ENCODE measurements around the gene JARID2. TPM values are rescaled to one million over a fixed set of nuclear protein-coding genes. Genes with fewer than 3 reads are reported as not detected.

JARID2 gene
- total RNA-seq, 1 experiment from 2014 or later, result 6.0 TPM

DNA sequence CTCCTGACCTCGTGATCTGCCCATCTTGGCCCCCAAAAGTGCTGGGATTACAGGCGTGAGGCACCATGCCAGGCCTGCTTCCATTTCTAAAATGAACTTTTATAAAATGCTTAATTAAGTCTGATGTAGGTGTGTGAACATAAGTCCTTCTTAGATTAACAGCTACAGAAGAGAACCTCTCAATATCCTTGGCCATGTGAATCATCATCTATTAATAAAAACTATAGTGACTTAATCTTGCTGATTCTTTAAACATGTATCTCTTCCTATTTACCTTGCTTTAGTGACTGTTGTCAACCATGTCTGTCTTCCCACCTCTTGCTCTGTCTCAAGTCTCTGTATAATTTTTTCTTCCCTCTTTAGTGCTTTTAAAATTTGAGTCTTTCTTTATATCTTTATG lies 127.1 kb downstream of the JARID2 start:
- BruUV-seq (replicated peaks), result no TSS peak

DNA sequence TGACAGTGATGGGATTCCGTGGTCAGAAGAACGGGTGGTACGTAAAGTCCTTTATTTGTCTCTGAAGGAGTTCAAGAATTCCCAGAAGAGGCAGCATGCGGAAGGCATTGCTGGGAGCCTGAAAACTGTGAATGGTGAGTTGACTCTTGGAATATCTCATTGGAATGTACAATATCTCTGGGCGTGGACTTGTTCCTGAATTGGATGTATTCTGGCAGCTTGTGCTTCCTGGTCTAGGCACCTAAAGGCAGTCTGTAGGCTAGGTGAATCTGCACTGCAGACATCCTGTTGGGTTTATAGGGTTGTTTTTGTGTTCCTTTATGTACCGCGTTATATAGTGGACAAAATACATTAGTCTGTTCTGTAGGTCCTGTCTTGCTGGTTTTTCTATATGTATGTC lies 128.2 kb downstream of the JARID2 start:
- H3K4me3 ChIP-seq (ENCODE audit: low read depth in 2 of 2, low read length in 2 of 2), result no peak overlapping the region
- no peaks in the 10 kb centered on the region for H3K4me1 ChIP-seq (ENCODE audit: control insufficient read depth, insufficient read depth, low read length)
- CTCF ChIA-PET, result no interaction called here
- H3K36me3 ChIP-seq (ENCODE audit: control insufficient read depth, insufficient read depth, low read length), result no peaks in the 10 kb centered on the region
- no peak overlapping the region for H3K27ac ChIP-seq (ENCODE audit: low read length)
- no peak for DNase-seq (ENCODE audit: low read depth, low spot score)
- no peaks in the 10 kb centered on the region for H3K9me3 ChIP-seq (ENCODE audit: control insufficient read depth, insufficient read depth, low read depth, low read length)
- intact Hi-C loops (cut with micrococcal nuclease; ENCODE audit: unreplicated experiment), result no loop called here
- no peaks in the 10 kb centered on the region for H3K27me3 ChIP-seq (ENCODE audit: control insufficient read depth, insufficient read depth, low read length)
- POLR2A ChIA-PET, result no interaction called here
- ATAC-seq, result no peak
- TF ChIP-seq, protein P1, sequence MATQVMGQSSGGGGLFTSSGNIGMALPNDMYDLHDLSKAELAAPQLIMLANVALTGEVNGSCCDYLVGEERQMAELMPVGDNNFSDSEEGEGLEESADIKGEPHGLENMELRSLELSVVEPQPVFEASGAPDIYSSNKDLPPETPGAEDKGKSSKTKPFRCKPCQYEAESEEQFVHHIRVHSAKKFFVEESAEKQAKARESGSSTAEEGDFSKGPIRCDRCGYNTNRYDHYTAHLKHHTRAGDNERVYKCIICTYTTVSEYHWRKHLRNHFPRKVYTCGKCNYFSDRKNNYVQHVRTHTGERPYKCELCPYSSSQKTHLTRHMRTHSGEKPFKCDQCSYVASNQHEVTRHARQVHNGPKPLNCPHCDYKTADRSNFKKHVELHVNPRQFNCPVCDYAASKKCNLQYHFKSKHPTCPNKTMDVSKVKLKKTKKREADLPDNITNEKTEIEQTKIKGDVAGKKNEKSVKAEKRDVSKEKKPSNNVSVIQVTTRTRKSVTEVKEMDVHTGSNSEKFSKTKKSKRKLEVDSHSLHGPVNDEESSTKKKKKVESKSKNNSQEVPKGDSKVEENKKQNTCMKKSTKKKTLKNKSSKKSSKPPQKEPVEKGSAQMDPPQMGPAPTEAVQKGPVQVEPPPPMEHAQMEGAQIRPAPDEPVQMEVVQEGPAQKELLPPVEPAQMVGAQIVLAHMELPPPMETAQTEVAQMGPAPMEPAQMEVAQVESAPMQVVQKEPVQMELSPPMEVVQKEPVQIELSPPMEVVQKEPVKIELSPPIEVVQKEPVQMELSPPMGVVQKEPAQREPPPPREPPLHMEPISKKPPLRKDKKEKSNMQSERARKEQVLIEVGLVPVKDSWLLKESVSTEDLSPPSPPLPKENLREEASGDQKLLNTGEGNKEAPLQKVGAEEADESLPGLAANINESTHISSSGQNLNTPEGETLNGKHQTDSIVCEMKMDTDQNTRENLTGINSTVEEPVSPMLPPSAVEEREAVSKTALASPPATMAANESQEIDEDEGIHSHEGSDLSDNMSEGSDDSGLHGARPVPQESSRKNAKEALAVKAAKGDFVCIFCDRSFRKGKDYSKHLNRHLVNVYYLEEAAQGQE (IDR thresholded peaks at IDR 0.05; ENCODE audit: insufficient read depth in 1 of 2, low read depth in 2 of 2, low read length in 1 of 2), result no peak
- TF ChIP-seq POLR2AphosphoS5 (IDR thresholded peaks at IDR 0.05; ENCODE audit: low read depth, low read length) (no peak), SIN3A (IDR thresholded peaks at IDR 0.05; ENCODE audit: borderline replicate concordance, insufficient read depth, low read depth, low read length) (no peak), TCF7L2 (IDR thresholded peaks at IDR 0.05; ENCODE audit: low read depth, low read length) (no peak)
- TF ChIP-seq, protein P2, sequence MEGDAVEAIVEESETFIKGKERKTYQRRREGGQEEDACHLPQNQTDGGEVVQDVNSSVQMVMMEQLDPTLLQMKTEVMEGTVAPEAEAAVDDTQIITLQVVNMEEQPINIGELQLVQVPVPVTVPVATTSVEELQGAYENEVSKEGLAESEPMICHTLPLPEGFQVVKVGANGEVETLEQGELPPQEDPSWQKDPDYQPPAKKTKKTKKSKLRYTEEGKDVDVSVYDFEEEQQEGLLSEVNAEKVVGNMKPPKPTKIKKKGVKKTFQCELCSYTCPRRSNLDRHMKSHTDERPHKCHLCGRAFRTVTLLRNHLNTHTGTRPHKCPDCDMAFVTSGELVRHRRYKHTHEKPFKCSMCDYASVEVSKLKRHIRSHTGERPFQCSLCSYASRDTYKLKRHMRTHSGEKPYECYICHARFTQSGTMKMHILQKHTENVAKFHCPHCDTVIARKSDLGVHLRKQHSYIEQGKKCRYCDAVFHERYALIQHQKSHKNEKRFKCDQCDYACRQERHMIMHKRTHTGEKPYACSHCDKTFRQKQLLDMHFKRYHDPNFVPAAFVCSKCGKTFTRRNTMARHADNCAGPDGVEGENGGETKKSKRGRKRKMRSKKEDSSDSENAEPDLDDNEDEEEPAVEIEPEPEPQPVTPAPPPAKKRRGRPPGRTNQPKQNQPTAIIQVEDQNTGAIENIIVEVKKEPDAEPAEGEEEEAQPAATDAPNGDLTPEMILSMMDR (IDR thresholded peaks at IDR 0.05), result no peak
- BruUV-seq (replicated peaks), result no TSS peak
- in situ Hi-C loops (cut with HindIII; ENCODE audit: low pct_unique_long_range_greater_than_20kb, low sequenced_read_pairs), result no loop called here

More for the DNA sequence above, 127.1 kb downstream of the JARID2 start:
- Histone ChIP-seq H3K4me1 (ENCODE audit: control insufficient read depth, insufficient read depth, low read length) (no peaks in the 10 kb centered on the region), H3K36me3 (ENCODE audit: control insufficient read depth, insufficient read depth, low read length) (no peaks in the 10 kb centered on the region), H3K4me3 (ENCODE audit: low read depth in 2 of 2, low read length in 2 of 2) (no peak overlapping the region), H3K9me3 (ENCODE audit: control insufficient read depth, insufficient read depth, low read depth, low read length) (no peaks in the 10 kb centered on the region), H3K27ac (ENCODE audit: low read length) (no peak overlapping the region), H3K27me3 (ENCODE audit: control insufficient read depth, insufficient read depth, low read length) (no peaks in the 10 kb centered on the region)
- no peak for TF ChIP-seq TCF7L2 (IDR thresholded peaks at IDR 0.05; ENCODE audit: low read depth, low read length)
- no peak for TF ChIP-seq POLR2AphosphoS5 (IDR thresholded peaks at IDR 0.05; ENCODE audit: low read depth, low read length)
- TF ChIP-seq, protein P1 (IDR thresholded peaks at IDR 0.05; ENCODE audit: insufficient read depth in 1 of 2, low read depth in 2 of 2, low read length in 1 of 2), result no peak
- no peak for TF ChIP-seq SIN3A (IDR thresholded peaks at IDR 0.05; ENCODE audit: borderline replicate concordance, insufficient read depth, low read depth, low read length)
- TF ChIP-seq, protein P2 (IDR thresholded peaks at IDR 0.05), result no peak
- intact Hi-C loops (cut with micrococcal nuclease; ENCODE audit: unreplicated experiment), result no loop called here
- in situ Hi-C loops (cut with HindIII; ENCODE audit: low pct_unique_long_range_greater_than_20kb, low sequenced_read_pairs), result no loop called here
- POLR2A ChIA-PET, result no interaction called here
- no peak for ATAC-seq
- CTCF ChIA-PET, result no interaction called here
- no peak for DNase-seq (ENCODE audit: low read depth, low spot score)
